Ectodermal cell (in vitro differentiated cells): ENCODE data around the gene PNN.
"Not testable (repeated sequence)": the region's sequence is repeated elsewhere in the genome, so short reads cannot be mapped to it uniquely, and the experiment has no call there.

ENCODE experiments used
- H3K27ac ChIP-seq: 2 replicates; pipeline ENCODE4 v1.7.0; 2013; ENCODE audit warnings: mild to moderate bottlenecking, low read depth, low read length; ENCODE audit not compliant: insufficient read depth, poor library complexity, severe bottlenecking
- H3K27me3 ChIP-seq: 2 replicates; pipeline ENCODE4 v1.7.0; 2013; ENCODE audit warnings: mild to moderate bottlenecking, low read length; ENCODE audit not compliant: insufficient read depth, control insufficient read depth, poor library complexity, severe bottlenecking
- H3K36me3 ChIP-seq: one replicate; pipeline ENCODE4 v1.7.0; 2013; ENCODE audit warnings: low read length; ENCODE audit not compliant: control insufficient read depth, insufficient read depth
- H3K4me1 ChIP-seq: one replicate; pipeline ENCODE4 v1.7.0; 2013; ENCODE audit warnings: low read length; ENCODE audit not compliant: control insufficient read depth, insufficient read depth
- H3K4me3 ChIP-seq: 2 replicates; pipeline ENCODE4 v1.7.0; 2013; ENCODE audit warnings: low read depth, low read length, control low read depth; ENCODE audit not compliant: insufficient read depth
- H3K9me3 ChIP-seq: 2 replicates; pipeline ENCODE4 v1.7.0; 2013; ENCODE audit warnings: mild to moderate bottlenecking, low read length, moderate library complexity; ENCODE audit not compliant: control insufficient read depth
- WGBS, 2 experiments: methylation state at CpG; one replicate each; pipeline ENCODE4 v1.1.7; 2013; ENCODE audit warnings: missing lambda C conversion rate in 2 of 2; 5-methylcytosine and 5-hydroxymethylcytosine counted together

The PNN gene

DNA sequence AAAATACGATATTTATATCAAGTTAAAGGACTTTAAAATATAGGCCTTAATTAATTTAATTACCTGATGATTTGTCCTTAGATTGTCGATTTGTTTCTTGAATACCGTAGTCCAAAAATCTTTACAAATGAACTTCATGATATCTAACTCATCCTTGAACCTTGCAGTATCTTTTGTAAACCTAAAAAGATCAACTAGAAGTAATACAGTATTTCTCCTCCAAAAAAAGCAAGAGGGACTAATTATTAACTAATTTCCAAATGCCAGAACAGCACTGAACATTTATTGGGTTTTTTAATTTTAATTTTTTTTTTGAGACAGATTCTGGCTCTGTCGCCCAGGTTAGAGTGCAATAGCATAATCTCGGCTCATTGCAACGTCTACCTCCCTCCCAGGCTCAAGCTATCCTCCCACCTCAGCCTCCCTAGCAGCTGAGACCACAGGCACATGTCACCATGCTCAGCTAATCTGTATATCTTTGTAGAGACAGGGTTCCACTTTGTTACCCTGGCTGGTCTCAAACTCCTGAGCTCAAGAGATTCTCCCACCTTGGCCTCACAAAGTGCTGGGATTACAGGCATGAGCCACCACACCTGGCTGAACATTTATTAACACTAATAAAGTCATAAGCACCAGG, 16.7 kb upstream of the PNN start:
- Histone ChIP-seq H3K27me3 (no peaks in the 10 kb centered on the region), H3K4me3 (no peak overlapping the region), H3K4me1 (no peaks in the 10 kb centered on the region), H3K36me3 (peaks cover 23% of the 10 kb centered on the region), H3K27ac (no peak overlapping the region), H3K9me3 (no peaks in the 10 kb centered on the region)
- 92 to 94% methylated on average over 5 of the region's 6 CpGs for WGBS, 2 experiments

DNA sequence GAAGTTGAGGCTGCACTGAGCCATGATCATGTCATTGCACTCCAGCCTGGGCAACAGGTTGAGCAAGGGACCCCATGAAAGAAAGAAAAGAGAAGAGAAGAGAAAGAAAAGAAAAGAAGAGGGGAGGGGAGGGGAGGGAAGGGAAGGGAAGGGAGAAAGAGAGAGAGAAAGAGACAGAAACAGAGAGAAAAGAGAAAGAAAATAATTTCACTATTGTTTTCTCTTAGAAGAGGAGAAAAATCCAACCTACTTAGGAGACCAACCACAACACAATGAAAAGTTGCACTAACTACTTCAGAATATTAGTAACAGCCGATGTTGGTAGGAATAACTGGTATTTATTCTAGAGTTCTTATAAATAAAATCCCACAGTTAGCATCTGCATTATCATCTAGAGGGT, 14.6 kb upstream of the PNN start:
- Histone ChIP-seq H3K9me3 (no peaks in the 10 kb centered on the region), H3K27me3 (no peaks in the 10 kb centered on the region), H3K4me1 (no peaks in the 10 kb centered on the region), H3K27ac (no peak overlapping the region), H3K4me3 (no peak overlapping the region), H3K36me3 (peaks cover 14% of the 10 kb centered on the region)
- no CpG with 5 or more reads among the region's 1 CpG for WGBS, 2 experiments

GRCh38 chr14:39167797-39168320, 7.2 kb upstream of the PNN start:
- H3K27ac ChIP-seq, H3K4me3 ChIP-seq, H3K27me3 ChIP-seq, H3K36me3 ChIP-seq, H3K9me3 ChIP-seq: not testable (repeated sequence)
- peaks cover 12% of the 10 kb centered on the region for H3K4me1 ChIP-seq
- 94 to 95% methylated on average over 10 of the region's 10 CpGs for WGBS, 2 experiments

DNA sequence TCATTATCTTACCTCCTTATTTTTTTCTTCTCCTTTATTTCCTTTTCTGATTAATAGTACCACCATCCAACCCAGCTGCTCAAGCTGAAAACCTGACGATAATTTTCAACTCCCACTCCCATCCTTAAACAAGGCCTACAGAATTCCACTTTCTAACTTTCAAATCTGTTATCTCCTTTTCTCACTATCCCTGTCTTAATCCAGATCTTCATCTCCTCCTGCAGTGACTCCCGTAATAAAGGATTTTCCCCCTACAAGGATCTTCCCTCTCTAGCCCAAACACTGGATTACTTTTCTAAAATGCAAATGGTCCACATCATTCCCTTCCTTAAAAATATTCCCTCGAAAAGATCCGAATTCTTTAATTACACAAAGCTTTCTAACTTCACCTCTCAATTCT, 6.5 kb upstream of the PNN start:
- Histone ChIP-seq H3K27me3 (no peaks in the 10 kb centered on the region), H3K4me1 (peaks cover 12% of the 10 kb centered on the region), H3K9me3 (no peaks in the 10 kb centered on the region), H3K4me3 (peak overlapping the region; percentile 96), H3K27ac (no peak overlapping the region), H3K36me3 (no peaks in the 10 kb centered on the region)
- 88 to 94% methylated on average over 4 of the region's 4 CpGs for WGBS, 2 experiments

DNA sequence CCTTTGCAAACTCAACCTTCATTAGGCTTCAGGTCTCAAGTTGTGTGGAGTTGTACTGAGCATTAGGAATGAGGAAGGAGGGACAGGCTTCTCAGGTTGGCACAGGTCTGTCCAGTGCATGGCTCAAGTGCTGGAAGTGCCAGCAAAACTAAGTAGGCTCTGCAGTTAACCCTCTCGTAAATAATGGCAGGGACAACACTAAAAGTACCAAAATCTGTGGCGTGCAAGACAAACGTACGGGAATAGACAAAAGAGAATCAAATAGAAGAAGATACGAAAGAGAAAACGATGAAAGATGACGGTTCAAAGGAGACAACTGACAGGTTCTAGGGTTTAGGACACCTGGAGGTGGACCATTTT, 5.5 kb upstream of the PNN start:
- H3K36me3 ChIP-seq = no peaks in the 10 kb centered on the region
- peak overlapping the region; percentile 96 for H3K4me3 ChIP-seq
- H3K27me3 ChIP-seq = no peaks in the 10 kb centered on the region
- H3K27ac ChIP-seq = peak overlapping the region; percentile 96
- H3K4me1 ChIP-seq = peaks cover 12% of the 10 kb centered on the region
- no peaks in the 10 kb centered on the region for H3K9me3 ChIP-seq
- WGBS, 2 experiments = 2 to 3% methylated on average over 7 of the region's 7 CpGs

DNA sequence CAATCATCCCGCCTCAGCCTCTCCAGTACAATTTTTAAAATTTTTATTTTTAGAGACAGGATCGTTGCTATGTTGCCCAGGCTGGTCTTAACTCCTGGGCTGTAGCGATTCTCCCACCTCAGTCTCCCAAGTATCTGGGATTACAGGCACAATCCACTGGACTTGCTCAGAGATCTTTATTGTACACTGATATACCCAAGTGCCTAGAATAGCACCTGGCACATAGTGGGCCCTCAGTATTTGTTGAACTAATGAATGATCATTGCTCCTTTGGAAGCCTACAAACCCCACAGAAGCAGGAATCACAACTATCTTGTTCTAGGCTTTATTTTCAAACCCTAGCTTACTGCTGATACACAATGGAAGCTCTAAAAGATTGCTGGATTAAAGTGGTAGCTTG, 1.9 kb upstream of the PNN start:
- Histone ChIP-seq H3K4me1 (peaks cover 24% of the 10 kb centered on the region), H3K4me3 (no peak overlapping the region), H3K9me3 (no peaks in the 10 kb centered on the region), H3K27me3 (no peaks in the 10 kb centered on the region), H3K27ac (no peak overlapping the region), H3K36me3 (peaks cover 16% of the 10 kb centered on the region)
- 94 to 96% methylated on average over 3 of the region's 3 CpGs for WGBS, 2 experiments

GRCh38 chr14:39175445-39176262, 600 bp downstream of the PNN start:
- H3K27me3 ChIP-seq = no peaks in the 10 kb centered on the region
- peaks cover 16% of the 10 kb centered on the region for H3K4me1 ChIP-seq
- H3K27ac ChIP-seq = peak overlapping the region; percentile 83
- peaks cover 37% of the 10 kb centered on the region for H3K36me3 ChIP-seq
- H3K9me3 ChIP-seq = no peaks in the 10 kb centered on the region
- peak overlapping the region; percentile 86 for H3K4me3 ChIP-seq
- 1% methylated on average over 35 to 36 of the region's 36 CpGs for WGBS, 2 experiments

DNA sequence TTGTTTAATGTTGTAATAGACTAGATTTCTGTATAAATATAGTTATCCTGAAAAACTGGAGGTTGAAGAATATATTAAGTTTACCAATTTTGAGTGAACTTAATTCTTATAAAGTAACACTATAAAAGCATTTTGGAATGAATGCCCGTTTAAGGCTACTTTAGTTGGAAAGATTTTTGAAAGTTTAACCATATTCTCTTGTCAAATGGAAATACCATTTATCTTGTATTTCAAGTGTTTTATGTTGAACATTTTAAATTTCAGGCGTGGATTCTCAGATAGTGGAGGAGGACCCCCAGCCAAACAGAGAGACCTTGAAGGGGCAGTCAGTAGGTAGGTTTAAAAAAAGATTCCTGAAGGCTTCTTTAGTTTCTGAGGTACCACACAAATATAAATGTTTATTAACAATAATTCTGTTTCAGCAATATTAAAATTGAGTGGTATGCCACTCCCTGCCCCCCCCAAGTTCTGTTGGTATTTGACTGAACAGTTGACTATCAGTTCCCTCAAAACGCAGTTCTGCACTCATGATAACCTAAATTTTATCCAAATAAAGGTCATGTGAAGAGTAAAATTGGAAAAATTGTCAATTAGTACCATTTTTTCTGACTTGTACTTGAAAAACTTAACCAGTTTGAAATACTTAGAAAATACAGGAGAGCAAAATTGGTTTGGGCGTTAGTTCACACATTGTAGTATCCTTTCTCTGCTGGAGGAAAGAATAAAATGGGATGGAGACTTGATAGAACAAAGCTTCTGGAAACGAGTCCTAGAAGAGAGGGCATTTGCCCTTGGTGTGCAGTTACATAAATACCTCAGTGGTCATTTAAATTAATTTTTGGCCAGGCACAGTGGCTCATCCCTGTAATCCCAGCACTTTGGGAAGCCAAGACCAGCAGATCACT, 1.5 kb downstream of the PNN start:
- Histone ChIP-seq H3K27me3 (no peaks in the 10 kb centered on the region), H3K27ac (no peak overlapping the region), H3K4me1 (peaks cover 12% of the 10 kb centered on the region), H3K36me3 (peaks cover 45% of the 10 kb centered on the region), H3K9me3 (no peaks in the 10 kb centered on the region), H3K4me3 (peak overlapping the region; percentile 86)
- 79 to 95% methylated on average over 2 to 5 of the region's 5 CpGs for WGBS, 2 experiments

DNA sequence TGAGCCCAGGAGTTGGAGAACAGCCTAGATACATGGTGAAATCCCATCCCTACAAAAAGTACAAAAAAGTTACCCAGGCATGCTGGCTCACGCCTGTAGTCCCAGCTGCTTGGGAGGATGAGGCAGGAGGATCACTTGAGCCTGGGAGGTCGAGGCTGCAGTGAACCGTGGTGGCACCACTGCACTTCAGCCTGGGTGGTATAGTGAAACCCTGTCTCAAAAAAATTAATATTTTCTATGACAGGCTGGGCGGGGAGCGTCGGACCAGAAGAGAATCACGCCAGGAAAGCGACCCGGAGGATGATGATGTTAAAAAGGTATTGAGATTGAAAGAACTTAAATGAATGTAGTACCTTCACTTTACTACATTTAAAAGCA, 2.1 kb downstream of the PNN start:
- no peak overlapping the region for H3K4me3 ChIP-seq

GRCh38 chr14:39179042-39179441, 4.0 kb downstream of the PNN start:
- peaks cover 12% of the 10 kb centered on the region for H3K4me1 ChIP-seq
- H3K27me3 ChIP-seq = no peaks in the 10 kb centered on the region
- no peak overlapping the region for H3K27ac ChIP-seq
- H3K4me3 ChIP-seq = no peak overlapping the region
- WGBS, 2 experiments = 95 to 96% methylated on average over 6 of the region's 6 CpGs
- no peaks in the 10 kb centered on the region for H3K9me3 ChIP-seq
- H3K36me3 ChIP-seq = peaks cover 64% of the 10 kb centered on the region

More for the DNA sequence above, 2.1 kb downstream of the PNN start:
- no peak overlapping the region for H3K27ac ChIP-seq
- H3K4me1 ChIP-seq = peaks cover 12% of the 10 kb centered on the region
- H3K9me3 ChIP-seq = no peaks in the 10 kb centered on the region
- no peaks in the 10 kb centered on the region for H3K27me3 ChIP-seq
- H3K36me3 ChIP-seq = peaks cover 48% of the 10 kb centered on the region
- WGBS, 2 experiments = 95% methylated on average over 6 to 7 of the region's 9 CpGs
